Activated CD4-positive, alpha-beta T cell treated with anti-CD3 and anti-CD28 coated beads for 1 hour (primary cell): ENCODE measurements around the gene KRT15.

Experiments used
- DNase-seq: peaks from one replicate; pipeline ENCODE4 v3.0.0-alpha.2; 2020

The KRT15 gene

GRCh38 chr17:41523225-41523593 lies 4.5 kb upstream of the KRT15 start:
- no peak for DNase-seq

- no peak for DNase-seq
Measured at GRCh38 chr17:41522301-41523224, 3.9 kb upstream of the KRT15 start.

- DNase-seq = no peak
Measured at GRCh38 chr17:41521574-41522261, 3.0 kb upstream of the KRT15 start.

GRCh38 chr17:41520821-41521521 lies 2.3 kb upstream of the KRT15 start:
- DNase-seq = no peak

- no peak for DNase-seq
Measured at GRCh38 chr17:41519501-41520224, 973 bp upstream of the KRT15 start.

GRCh38 chr17:41518031-41518430 lies 659 bp downstream of the KRT15 start:
- DNase-seq = no peak

GRCh38 chr17:41516830-41517283 lies 1.8 kb downstream of the KRT15 start:
- no peak for DNase-seq

- no peak for DNase-seq
Measured at GRCh38 chr17:41516147-41516829, 2.4 kb downstream of the KRT15 start.

- DNase-seq = no peak
Measured at GRCh38 chr17:41513168-41513547, 5.5 kb downstream of the KRT15 start.

- DNase-seq = no peak
Measured at GRCh38 chr17:41512546-41513167, 6.0 kb downstream of the KRT15 start.

- DNase-seq = no peak
Measured at GRCh38 chr17:41511716-41512115, 7.0 kb downstream of the KRT15 start.

GRCh38 chr17:41511116-41511515 lies 7.6 kb downstream of the KRT15 start:
- no peak for DNase-seq

GRCh38 chr17:41510251-41511065 lies 8.2 kb downstream of the KRT15 start:
- no peak for DNase-seq

GRCh38 chr17:41507315-41507880 lies 11.3 kb downstream of the KRT15 start:
- no peak for DNase-seq

- no peak for DNase-seq
Measured at GRCh38 chr17:41505809-41506767, 12.6 kb downstream of the KRT15 start.

GRCh38 chr17:41505007-41505808 lies 13.5 kb downstream of the KRT15 start, which contains the start of gene KRT13:
Gene KRT13, minus strand, starts transcription at chr17:41505612. Its CDS starts 62 bp downstream, at chr17:41505550.
- no peak for DNase-seq

- DNase-seq = no peak
Measured at GRCh38 chr17:41504246-41504977, 14.3 kb downstream of the KRT15 start.
